Mesenchymal stem cell (in vitro differentiated cells and primary cell): ENCODE results near the gene DCST1.

Source experiments
- DNase-seq: peaks from one replicate; pipeline ENCODE4 v3.0.0-alpha.2; 2013
- H2AFZ ChIP-seq: one replicate; pipeline ENCODE4 v1.6.1; 2013; ENCODE audit warnings: low read depth, mild to moderate bottlenecking, control low read depth, inconsistent platforms, low read length, moderate library complexity
- H2AK5ac ChIP-seq: 2 replicates; pipeline ENCODE4 v1.6.1; 2013; ENCODE audit warnings: low read length, moderate library complexity, mild to moderate bottlenecking, inconsistent platforms; ENCODE audit not compliant: severe bottlenecking
- H2BK120ac ChIP-seq: one replicate; pipeline ENCODE4 v1.6.1; 2013; ENCODE audit warnings: low read depth, mild to moderate bottlenecking, inconsistent platforms, low read length, moderate library complexity
- H2BK12ac ChIP-seq, 2 experiments: one replicate each; pipeline ENCODE4 v1.6.1; 2013; ENCODE audit warnings: inconsistent platforms in 2 of 2, low read length in 2 of 2, mild to moderate bottlenecking in 2 of 2, moderate library complexity in 2 of 2, control low read depth in 1 of 2
- H2BK15ac ChIP-seq: one replicate; pipeline ENCODE4 v1.6.1; 2013; ENCODE audit warnings: mild to moderate bottlenecking, low read depth, inconsistent platforms; ENCODE audit not compliant: poor library complexity, severe bottlenecking
- H2BK5ac ChIP-seq: 2 replicates; pipeline ENCODE4 v1.6.1; 2013; ENCODE audit warnings: low read depth, mild to moderate bottlenecking, low read length, control low read depth, inconsistent platforms; ENCODE audit not compliant: poor library complexity, severe bottlenecking
- H3K14ac ChIP-seq, 2 experiments: one replicate each; pipeline ENCODE4 v1.6.1; 2013; ENCODE audit warnings: inconsistent platforms in 2 of 2, low read length in 2 of 2, control low read depth in 1 of 2, mild to moderate bottlenecking in 1 of 2, moderate library complexity in 1 of 2
- H3K18ac ChIP-seq, 2 experiments: one replicate each; pipeline ENCODE4 v1.6.1; 2013; ENCODE audit warnings: inconsistent platforms in 2 of 2, low read length in 2 of 2, control low read depth in 1 of 2, low read depth in 1 of 2, mild to moderate bottlenecking in 1 of 2
- H3K23ac ChIP-seq, 2 experiments: one replicate each; pipeline ENCODE4 v1.6.1; 2013; ENCODE audit warnings: inconsistent platforms in 2 of 2, low read length in 2 of 2, mild to moderate bottlenecking in 2 of 2, moderate library complexity in 2 of 2, control low read depth in 1 of 2
- H3K27ac ChIP-seq: 2 replicates; pipeline ENCODE4 v1.5.1; 2013; ENCODE audit warnings: mild to moderate bottlenecking, moderate library complexity, low read length, control low read depth, inconsistent platforms; ENCODE audit not compliant: poor library complexity, severe bottlenecking
- H3K27me3 ChIP-seq, 2 experiments: 2 replicates each; pipeline versions ENCODE4 v1.6.1 to v1.7.0; 2013; ENCODE audit warnings: low read length in 2 of 2, mild to moderate bottlenecking in 2 of 2, moderate library complexity in 2 of 2, control low read depth in 1 of 2, inconsistent platforms in 1 of 2; ENCODE audit not compliant: control insufficient read depth in 1 of 2, insufficient read depth in 1 of 2
- H3K36me3 ChIP-seq, 2 experiments: 2 replicates each; pipeline versions ENCODE4 v1.6.1 to v1.7.0; 2013; ENCODE audit warnings: low read length in 2 of 2, control low read depth in 1 of 2, inconsistent platforms in 1 of 2, low read depth in 1 of 2, mild to moderate bottlenecking in 1 of 2; ENCODE audit not compliant: insufficient read depth in 2 of 2, control insufficient read depth in 1 of 2
- H3K4ac ChIP-seq, 2 experiments: one replicate each; pipeline ENCODE4 v1.6.1; 2013; ENCODE audit warnings: inconsistent platforms in 2 of 2, low read length in 2 of 2, mild to moderate bottlenecking in 2 of 2, moderate library complexity in 2 of 2, control low read depth in 1 of 2, low read depth in 1 of 2
- H3K4me1 ChIP-seq: 2 replicates; pipeline ENCODE4 v1.6.1; 2013; ENCODE audit warnings: low read depth, low read length, control low read depth; ENCODE audit not compliant: control insufficient read depth, insufficient read depth
- H3K4me2 ChIP-seq: 2 replicates; pipeline ENCODE4 v1.6.1; 2013; ENCODE audit warnings: low read length, mild to moderate bottlenecking, inconsistent platforms; ENCODE audit not compliant: poor library complexity, severe bottlenecking
- H3K4me3 ChIP-seq, 2 experiments: 2 replicates each; pipeline versions ENCODE4 v1.5.1 to v1.7.0; 2013; ENCODE audit warnings: low read length in 2 of 2, mild to moderate bottlenecking in 2 of 2, control low read depth in 1 of 2, low read depth in 1 of 2; ENCODE audit not compliant: insufficient read depth in 1 of 2
- H3K79me1 ChIP-seq: replicated peaks from 2 replicates; pipeline ENCODE4 v1.6.1; 2013; ENCODE audit warnings: mild to moderate bottlenecking, control low read depth, low read length, inconsistent platforms; ENCODE audit not compliant: poor library complexity, severe bottlenecking
- H3K9ac ChIP-seq: 2 replicates; pipeline ENCODE4 v1.7.0; 2013; ENCODE audit warnings: mild to moderate bottlenecking, low read length, moderate library complexity
- H3K9me3 ChIP-seq: 2 replicates; pipeline ENCODE4 v1.7.0; 2013; ENCODE audit warnings: mild to moderate bottlenecking, low read length; ENCODE audit not compliant: control insufficient read depth
- H4K8ac ChIP-seq: one replicate; pipeline ENCODE4 v1.6.1; 2013; ENCODE audit warnings: inconsistent platforms, mild to moderate bottlenecking, low read length, moderate library complexity
- H4K91ac ChIP-seq: one replicate; pipeline ENCODE4 v1.6.1; 2013; ENCODE audit warnings: mild to moderate bottlenecking, low read length, inconsistent platforms
- WGBS: methylation state at CpG from one replicate; pipeline ENCODE4 v1.1.7; 2013; ENCODE audit warnings: mixed read lengths; 5-methylcytosine and 5-hydroxymethylcytosine counted together

The DCST1 gene

GRCh38 chr1:154992721-154993571 lies 40.7 kb upstream of the DCST1 start:
- peaks cover 19% of the 10 kb centered on the region for H3K4me1 ChIP-seq
- H2AFZ ChIP-seq: no peak overlapping the region
- no peak overlapping the region for H2BK120ac ChIP-seq
- no peak overlapping the region for H3K4me2 ChIP-seq
- no peak overlapping the region for H3K4me3 ChIP-seq
- H2BK5ac ChIP-seq: no peak overlapping the region
- H3K9me3 ChIP-seq: no peaks in the 10 kb centered on the region
- peak overlapping the region in 1 of 2 experiments; percentile 29 for H3K18ac ChIP-seq
- H2BK12ac ChIP-seq: peak overlapping the region in 1 of 2 experiments; percentile 11
- no peak overlapping the region for H3K14ac ChIP-seq
- 95% methylated on average over 10 of the region's 14 CpGs for WGBS
- no peaks in the 10 kb centered on the region for H3K27me3 ChIP-seq
- no peak overlapping the region for H3K23ac ChIP-seq
- peak; percentile 50 for DNase-seq
- H2BK15ac ChIP-seq: no peak overlapping the region
- H4K8ac ChIP-seq: peak overlapping the region; percentile 66
- no peak overlapping the region for H3K27ac ChIP-seq
- no peak overlapping the region for H2AK5ac ChIP-seq
- peak overlapping the region; percentile 57 for H4K91ac ChIP-seq
- no peak overlapping the region for H3K9ac ChIP-seq
- no peak overlapping the region for H3K4ac ChIP-seq
- peaks cover 25% of the 10 kb centered on the region for H3K79me1 ChIP-seq
- H3K36me3 ChIP-seq: peaks cover 35 to 37% of the 10 kb centered on the region in 2 experiments

GRCh38 chr1:154993572-154994268 lies 39.9 kb upstream of the DCST1 start, which contains the start of gene LENEP:
Gene LENEP, plus strand, starts transcription at chr1:154993586. Its CDS starts 22 bp downstream, at chr1:154993608.
- DNase-seq: no peak
- Histone ChIP-seq H4K8ac (peak within 1 kb of the TSS; percentile 66), H3K4me1 (peaks cover 21% of the 10 kb centered on the region), H3K27ac (no peak within 1 kb of the TSS), H2BK15ac (peak within 1 kb of the TSS; percentile 55), H3K9me3 (no peaks in the 10 kb centered on the region), H3K27me3 (no peaks in the 10 kb centered on the region), H3K14ac (no peak within 1 kb of the TSS), H2AFZ (no peak within 1 kb of the TSS), H2BK12ac (peak within 1 kb of the TSS; percentile 23 to 45), H3K4ac (peak within 1 kb of the TSS; percentile 4 to 93), H3K36me3 (peaks cover 27 to 30% of the 10 kb centered on the region in 2 experiments), H3K23ac (peak within 1 kb of the TSS in 1 of 2 experiments; percentile 23), H4K91ac (peak within 1 kb of the TSS; percentile 84), H3K18ac (peak within 1 kb of the TSS in 1 of 2 experiments; percentile 29), H3K4me3 (no peak within 1 kb of the TSS), H3K9ac (no peak within 1 kb of the TSS), H2BK120ac (peak within 1 kb of the TSS; percentile 74), H3K79me1 (peaks cover 21% of the 10 kb centered on the region), H3K4me2 (no peak within 1 kb of the TSS), H2AK5ac (peak within 1 kb of the TSS; percentile 45), H2BK5ac (no peak within 1 kb of the TSS)
- WGBS: 100% methylated on average over 1 of the region's 8 CpGs

DNA sequence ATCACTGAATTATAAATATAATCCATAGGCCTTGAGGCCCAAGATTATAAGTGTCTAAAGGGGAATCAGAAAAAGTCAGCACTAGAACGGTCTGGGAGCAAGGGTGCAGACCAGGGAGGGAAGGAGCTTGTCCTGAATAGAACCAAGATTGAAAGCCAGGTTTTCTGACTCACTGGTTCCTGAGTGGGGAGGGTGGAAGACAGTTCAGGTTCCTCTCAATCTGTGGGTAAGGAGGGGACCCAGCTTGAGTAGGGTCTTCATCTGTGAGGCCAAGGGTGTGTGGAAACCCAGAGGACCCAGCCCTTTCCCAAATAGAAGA lies 39.4 kb upstream of the DCST1 start:
- Histone ChIP-seq H3K4me3 (no peak overlapping the region), H4K91ac (no peak overlapping the region), H3K79me1 (peaks cover 18% of the 10 kb centered on the region), H3K4me2 (no peak overlapping the region), H2BK5ac (no peak overlapping the region), H4K8ac (no peak overlapping the region), H3K14ac (no peak overlapping the region), H3K23ac (no peak overlapping the region), H2BK15ac (no peak overlapping the region), H3K18ac (no peak overlapping the region), H3K36me3 (peaks cover 22 to 26% of the 10 kb centered on the region in 2 experiments), H3K27ac (no peak overlapping the region), H2AFZ (no peak overlapping the region), H2AK5ac (no peak overlapping the region), H3K9ac (no peak overlapping the region), H3K4ac (no peak overlapping the region), H3K27me3 (no peaks in the 10 kb centered on the region), H3K9me3 (no peaks in the 10 kb centered on the region), H3K4me1 (peaks cover 24% of the 10 kb centered on the region), H2BK120ac (no peak overlapping the region), H2BK12ac (no peak overlapping the region)
- WGBS: 97% methylated on average over 1 of the region's 1 CpG
- DNase-seq: no peak

DNA sequence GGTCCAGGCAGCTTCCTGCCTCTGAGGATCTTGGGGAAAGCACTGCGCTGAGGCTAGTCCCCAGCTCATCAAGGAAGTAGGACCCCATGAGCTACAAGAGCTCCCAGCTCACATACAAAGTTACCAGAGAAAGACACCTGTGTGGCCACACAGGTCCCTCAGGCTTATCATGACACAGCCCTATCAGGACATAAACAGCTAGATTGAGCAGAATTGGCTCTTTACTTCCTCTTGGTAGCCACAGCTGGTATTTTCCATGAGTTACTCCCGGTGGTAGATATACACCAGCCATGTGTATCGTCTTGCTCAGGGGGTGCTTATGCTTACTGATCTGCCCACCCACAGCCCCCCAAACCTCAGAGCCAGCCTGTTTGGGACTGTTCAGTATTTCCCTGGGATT lies 39.0 kb upstream of the DCST1 start:
- peaks cover 18 to 23% of the 10 kb centered on the region in 2 experiments for H3K36me3 ChIP-seq
- peak overlapping the region in 1 of 2 experiments; percentile 62 for H3K4ac ChIP-seq

More for the DNA sequence above, 39.0 kb upstream of the DCST1 start:
- Histone ChIP-seq H4K91ac (no peak overlapping the region), H3K18ac (no peak overlapping the region), H3K4me1 (peaks cover 24% of the 10 kb centered on the region), H2BK5ac (no peak overlapping the region), H3K27ac (no peak overlapping the region), H3K4me2 (no peak overlapping the region), H3K9me3 (no peaks in the 10 kb centered on the region), H2AFZ (no peak overlapping the region), H2BK120ac (no peak overlapping the region), H2BK15ac (no peak overlapping the region), H2BK12ac (no peak overlapping the region), H2AK5ac (peak overlapping the region; percentile 36), H3K4me3 (no peak overlapping the region), H3K9ac (no peak overlapping the region), H3K27me3 (no peaks in the 10 kb centered on the region), H3K23ac (no peak overlapping the region), H4K8ac (no peak overlapping the region), H3K14ac (no peak overlapping the region), H3K79me1 (peaks cover 14% of the 10 kb centered on the region)
- WGBS: 95% methylated on average over 3 of the region's 3 CpGs
- DNase-seq: no peak
